Activated CD4-positive, alpha-beta T cell treated with anti-CD3 and anti-CD28 coated beads for 48 hours (primary cell): ENCODE data around the gene SF1.

ENCODE experiments used
- DNase-seq: peaks from one replicate; pipeline ENCODE4 v3.0.0-alpha.2; 2020

The SF1 gene

GRCh38 chr11:64777449-64778222 is 706 bp downstream of the SF1 start:
- peak; percentile 84 for DNase-seq

- DNase-seq = no peak
These were observed 1.5 kb downstream of the SF1 start for GRCh38 chr11:64776875-64777274.

GRCh38 chr11:64776425-64776824 is 1.9 kb downstream of the SF1 start:
- DNase-seq = no peak

- no peak for DNase-seq
These were observed 4.2 kb downstream of the SF1 start for GRCh38 chr11:64774144-64774543.

- no peak for DNase-seq
These were observed 5.9 kb downstream of the SF1 start for GRCh38 chr11:64772303-64773018.

GRCh38 chr11:64771861-64772260 is 6.5 kb downstream of the SF1 start:
- no peak for DNase-seq

GRCh38 chr11:64770120-64770519 is 8.2 kb downstream of the SF1 start:
- DNase-seq = no peak

- no peak for DNase-seq
These were observed 9.1 kb downstream of the SF1 start for GRCh38 chr11:64769283-64769682.

GRCh38 chr11:64768300-64768694 is 10.0 kb downstream of the SF1 start:
- DNase-seq = no peak

GRCh38 chr11:64767344-64768299 is 10.7 kb downstream of the SF1 start:
- peak; percentile 89 for DNase-seq

- no peak for DNase-seq
These were observed 11.5 kb downstream of the SF1 start for GRCh38 chr11:64766881-64767280.

GRCh38 chr11:64765851-64766665 is 12.3 kb downstream of the SF1 start:
- no peak for DNase-seq

- DNase-seq = no peak
These were observed 13.0 kb downstream of the SF1 start for GRCh38 chr11:64765291-64765850.

- DNase-seq = no peak
These were observed 13.6 kb downstream of the SF1 start for GRCh38 chr11:64764753-64765152.

- DNase-seq = peak; percentile 43
These were observed 14.2 kb downstream of the SF1 start for GRCh38 chr11:64764040-64764611.

GRCh38 chr11:64763526-64764039 is 14.8 kb downstream of the SF1 start:
- no peak for DNase-seq

GRCh38 chr11:64762674-64763525 is 15.4 kb downstream of the SF1 start:
- no peak for DNase-seq

GRCh38 chr11:64762277-64762673 is 16.1 kb downstream of the SF1 start:
- no peak for DNase-seq

- no peak for DNase-seq
These were observed 17.5 kb downstream of the SF1 start for GRCh38 chr11:64760759-64761420.
